Ovary (tissue), 3 donors: ENCODE results near the gene METTL6.

Experiments
- CTCF ChIP-seq, 3 donors: fragments of 450-650 bp in 2 of 3; fragments of 200-600 bp in 1 of 3; IDR thresholded peaks; one replicate each; pipeline versions ENCODE4 v1.5.1 to v1.8.0; 2016 to 2022; ENCODE audit warnings: antibody characterized with exemption in 3 of 3, mild to moderate bottlenecking in 1 of 3
- POLR2A ChIP-seq: fragments of 450-650 bp; IDR thresholded peaks from one replicate; pipeline ENCODE4 v1.6.1; 2017; ENCODE audit warnings: antibody characterized with exemption, mild to moderate bottlenecking, moderate library complexity
- donor health status: DM: no; HTN: no; CAD: no.

DNA sequence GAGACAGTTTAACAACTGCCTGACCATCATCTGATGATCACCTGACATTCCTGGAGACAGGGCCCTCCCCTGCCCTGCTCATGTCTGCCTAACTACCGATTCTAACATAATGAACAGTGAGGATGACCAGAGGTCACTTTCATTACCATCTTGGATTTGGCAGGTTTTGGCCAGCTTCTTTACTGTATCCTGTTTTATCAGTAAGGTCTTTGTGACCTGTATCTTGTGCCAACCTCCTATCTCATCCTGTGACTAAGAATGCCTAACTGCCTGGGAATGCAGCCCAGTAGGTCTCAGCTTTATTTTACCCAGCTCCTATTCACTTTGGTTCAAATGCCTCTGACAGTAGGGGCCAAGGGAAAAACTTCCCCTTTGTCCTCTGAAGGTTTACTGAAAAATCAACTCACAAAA lies 40.2 kb downstream of the METTL6 start:
- TF ChIP-seq POLR2A (no peak), CTCF (IDR thresholded peaks at IDR 0.05) (no peak)
